Heart left ventricle (tissue), 16 donors: ENCODE data around the gene PF4V1. TPM values are rescaled to one million over a fixed set of nuclear protein-coding genes. Genes with fewer than 3 reads are reported as not detected.

Experiments
- ATAC-seq, 4 donors: fragments of 200-7000 bp; cut with Tn5 transposase; one replicate each; pipeline ENCODE4 v1.9.1; 2020 to 2022; ENCODE audit warnings: moderate library complexity in 4 of 4, mild to moderate bottlenecking in 3 of 4, moderate number of reproducible peaks in 1 of 4
- DNase-seq, 5 donors: peaks; one replicate each; pipeline ENCODE4 v3.0.0-alpha.2; 2020
- H3K27ac ChIP-seq, 12 donors: fragments of 200-600 bp; sonication (generic) in 4 of 12; one replicate each; pipeline versions ENCODE4 v1.5.0 to v1.8.0; 2016 to 2022; ENCODE audit warnings: mild to moderate bottlenecking in 2 of 12
- H3K27me3 ChIP-seq, 9 donors: fragments of 200-600 bp; sonication (generic) in 2 of 9; one replicate each; pipeline versions ENCODE4 v1.5.1 to v1.8.0; 2016 to 2022; ENCODE audit warnings: mild to moderate bottlenecking in 3 of 9
- H3K36me3 ChIP-seq, 9 donors: fragments of 200-600 bp; sonication (generic) in 2 of 9; one replicate each; pipeline versions ENCODE4 v1.5.0 to v1.8.0; 2018 to 2022; ENCODE audit warnings: mild to moderate bottlenecking in 2 of 9
- H3K4me1 ChIP-seq, 12 donors: fragments of 200-600 bp; sonication (generic) in 4 of 12; one replicate each; pipeline versions ENCODE4 v1.5.0 to v1.8.0; 2016 to 2022; ENCODE audit warnings: mild to moderate bottlenecking in 3 of 12
- H3K4me3 ChIP-seq, 12 donors: fragments of 200-600 bp; sonication (generic) in 4 of 12; one replicate each; pipeline versions ENCODE4 v1.5.0 to v1.8.0; 2017 to 2022; ENCODE audit warnings: mild to moderate bottlenecking in 9 of 12, moderate library complexity in 4 of 12
- H3K9me3 ChIP-seq, 12 donors: fragments of 200-600 bp; sonication (generic) in 4 of 12; one replicate each; pipeline versions ENCODE4 v1.5.0 to v1.8.0; 2016 to 2022; ENCODE audit warnings: mild to moderate bottlenecking in 1 of 12
- POLR2A ChIP-seq, 2 donors: fragments of 450-650 bp; IDR thresholded peaks; one replicate each; pipeline ENCODE4 v1.6.1; 2017; ENCODE audit warnings: antibody characterized with exemption in 2 of 2, mild to moderate bottlenecking in 2 of 2, moderate library complexity in 2 of 2
- WGBS, 4 donors: extraction: QIAGEN DNeasy Blood & Tissue Kit in 2 of 4; methylation state at CpG; one replicate each; pipeline versions ENCODE4 v1.1.5 to v1.1.7; 2013 to 2018; 5-methylcytosine and 5-hydroxymethylcytosine counted together
- intact Hi-C, 10 donors: fragments of 100-400 bp; cut with DNase I; formaldehyde crosslinking; loops; one replicate each; pipeline versions ENCODE4 v1.11.1 to v1.14.2; 2022
- polyA plus RNA-seq, 2 donors: library from polyadenylated mRNA; stranded (reverse); fragments of 200-250 nt; gene quantifications; one replicate each; pipeline ENCODE4 v1.2.3, GENCODE V29; 2013
- total RNA-seq, 9 donors: library from RNA; depleted of rRNA in 2 of 9; stranded (reverse); fragments of >200 nt in 2 of 9; fragmentation: NEBNext Ultra II Directional in 3 of 9; extraction: Animal tissue kit (Norgen Biotek cat#: 25700) in 3 of 9; gene quantifications; one replicate each; pipeline versions ENCODE4 v1.1.0 to v1.2.4, GENCODE V29; 2016 to 2023
- TF ChIP-seq, protein P1 (sequence below), 12 donors: fragments of 200-600 bp; sonication (generic) in 4 of 12; IDR thresholded peaks; one replicate each; pipeline versions ENCODE4 v1.5.0 to v1.8.0; 2018 to 2022; ENCODE audit warnings: antibody characterized with exemption in 12 of 12, mild to moderate bottlenecking in 5 of 12
- donor health status: ischemic (EF 13 %, LVEDD 7.1; RV severe dilation, severe dysfunction).
- donor health status: healthy with polysubstance abuse.
- donor health status: DM: no; HTN: yes; CAD: no.
- donor health status: DM: no; HTN: no; CAD: no.
- donor health status: ischemic (EF 25% LVEDD 6.9; RV normal size, moderate dysfunction).
- donor health status: ischemic (EF 25% LVEDD 5.7; RV mildly dilated, moderate dysfunction).
- donor health status: healthy.
- donor health status: DM: yes; HTN: yes; CAD: no.
- donor health status: ischemic (EF 35%, LVEDD 5.7; RV mildly dilated, moderate dysfunction).
- donor health status: nonischemic (EF 11% LVEDD 7.7; RV severe dilation, severe dysfunction).
- donor health status: DM: yes; HTN: yes; CAD: no.
- donor health status: PGD.
- donor health status: ischemic (EF 29% LVEDD 5.4; RV normal size, mild dysfunction).
- donor health status: nonischemic (EF 23%, LVEDD 6.1; RV moderate dilation, normal function).

PF4V1 gene
- total and polyA plus RNA-seq, 11 donors = 0.93 TPM; not detected in 10

- TF ChIP-seq POLR2A (IDR thresholded peaks at IDR 0.05) = no peak
- TF ChIP-seq, protein P1, sequence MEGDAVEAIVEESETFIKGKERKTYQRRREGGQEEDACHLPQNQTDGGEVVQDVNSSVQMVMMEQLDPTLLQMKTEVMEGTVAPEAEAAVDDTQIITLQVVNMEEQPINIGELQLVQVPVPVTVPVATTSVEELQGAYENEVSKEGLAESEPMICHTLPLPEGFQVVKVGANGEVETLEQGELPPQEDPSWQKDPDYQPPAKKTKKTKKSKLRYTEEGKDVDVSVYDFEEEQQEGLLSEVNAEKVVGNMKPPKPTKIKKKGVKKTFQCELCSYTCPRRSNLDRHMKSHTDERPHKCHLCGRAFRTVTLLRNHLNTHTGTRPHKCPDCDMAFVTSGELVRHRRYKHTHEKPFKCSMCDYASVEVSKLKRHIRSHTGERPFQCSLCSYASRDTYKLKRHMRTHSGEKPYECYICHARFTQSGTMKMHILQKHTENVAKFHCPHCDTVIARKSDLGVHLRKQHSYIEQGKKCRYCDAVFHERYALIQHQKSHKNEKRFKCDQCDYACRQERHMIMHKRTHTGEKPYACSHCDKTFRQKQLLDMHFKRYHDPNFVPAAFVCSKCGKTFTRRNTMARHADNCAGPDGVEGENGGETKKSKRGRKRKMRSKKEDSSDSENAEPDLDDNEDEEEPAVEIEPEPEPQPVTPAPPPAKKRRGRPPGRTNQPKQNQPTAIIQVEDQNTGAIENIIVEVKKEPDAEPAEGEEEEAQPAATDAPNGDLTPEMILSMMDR (IDR thresholded peaks at IDR 0.05) = no peak
- DNase-seq (no peak), ATAC-seq (no peak)
- Histone ChIP-seq H3K4me3 (no peak overlapping the region), H3K9me3 (no peaks in the 10 kb centered on the region), H3K36me3 (no peaks in the 10 kb centered on the region), H3K27me3 (no peaks in the 10 kb centered on the region), H3K27ac (no peak overlapping the region), H3K4me1 (no peaks in the 10 kb centered on the region)
- 76 to 88% (median 85%) methylated on average over 5 of the region's 5 CpGs for WGBS, 4 donors
- intact Hi-C loops = no loop called here
These were observed 47.9 kb downstream of the PF4V1 start for GRCh38 chr4:73901031-73901430.

DNA sequence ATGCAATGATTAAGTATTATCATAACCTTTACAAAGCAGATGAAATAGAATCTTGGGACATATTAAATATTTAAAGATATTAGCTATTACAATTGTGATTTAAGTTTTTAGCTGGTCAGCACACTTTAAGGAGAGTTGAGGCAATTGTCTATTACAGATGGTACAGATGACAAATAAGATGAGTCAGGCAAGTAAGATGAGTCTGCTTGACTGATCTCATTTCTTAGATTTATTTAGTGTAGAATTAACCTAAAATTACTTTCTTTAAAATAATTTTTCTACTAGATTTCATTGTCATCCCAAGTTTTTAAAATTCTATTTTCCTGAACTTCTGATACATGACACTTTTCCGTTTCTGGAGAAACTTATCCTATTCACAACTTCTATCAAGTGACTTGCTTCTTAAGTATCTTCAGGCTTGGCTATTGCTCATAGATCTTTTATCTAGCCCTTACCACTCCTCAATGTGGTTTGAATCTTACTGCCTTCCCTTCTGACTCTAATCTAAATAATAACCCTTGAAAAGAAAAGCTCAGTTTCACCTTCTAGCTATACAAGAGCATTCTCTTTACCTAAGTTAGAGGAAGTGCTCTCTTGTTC is 49.0 kb downstream of the PF4V1 start:
- ATAC-seq (no peak), DNase-seq (no peak)
- Histone ChIP-seq H3K36me3 (no peaks in the 10 kb centered on the region), H3K4me3 (no peak overlapping the region), H3K9me3 (peaks cover 0 to 2% (median 0%) of the 10 kb centered on the region in 12 donors), H3K27me3 (no peaks in the 10 kb centered on the region), H3K27ac (no peak overlapping the region), H3K4me1 (no peaks in the 10 kb centered on the region)
- TF ChIP-seq, protein P1 (IDR thresholded peaks at IDR 0.05) = no peak
- TF ChIP-seq POLR2A (IDR thresholded peaks at IDR 0.05) = no peak
- intact Hi-C loops = no loop called here
- 77 to 86% (median 81%) methylated on average over 1 of the region's 1 CpG for WGBS, 4 donors

DNA sequence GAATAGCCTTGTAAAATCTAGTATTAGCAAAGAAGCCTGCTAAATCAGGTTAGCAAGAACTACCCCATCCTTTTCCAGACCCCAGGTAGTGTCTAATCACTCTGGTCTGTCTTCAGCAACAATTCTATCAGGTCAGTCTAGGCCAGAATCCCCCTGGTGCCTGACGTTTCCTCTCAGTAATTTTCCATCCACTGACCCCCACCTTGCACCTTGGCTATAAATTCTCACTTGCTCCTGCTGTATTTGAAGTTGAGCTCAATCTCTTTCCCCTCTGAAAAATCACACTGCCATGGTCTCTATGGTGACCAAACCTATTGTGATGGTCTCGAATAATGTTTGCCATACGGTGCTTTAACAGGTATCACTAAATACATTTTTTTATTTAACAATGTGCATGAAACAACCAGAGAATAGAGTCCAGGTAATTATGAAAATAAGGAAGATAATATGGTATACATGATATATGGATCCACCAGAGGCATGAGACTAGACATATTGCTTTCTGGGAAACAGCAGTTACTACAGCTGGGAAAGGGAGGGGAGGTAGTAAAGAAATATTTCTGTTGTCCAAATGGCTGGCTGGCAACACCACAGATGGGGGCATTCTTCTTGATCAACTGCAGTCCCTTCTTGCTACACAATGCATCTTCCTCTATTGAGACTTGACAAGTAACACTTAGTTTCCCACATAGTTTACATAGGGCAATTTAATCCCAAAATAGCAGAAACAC is 49.9 kb downstream of the PF4V1 start:
- Histone ChIP-seq H3K27ac (no peak overlapping the region), H3K36me3 (no peaks in the 10 kb centered on the region), H3K9me3 (peaks cover 0 to 2% (median 0%) of the 10 kb centered on the region in 12 donors), H3K4me3 (no peak overlapping the region), H3K27me3 (no peaks in the 10 kb centered on the region), H3K4me1 (no peaks in the 10 kb centered on the region)
- TF ChIP-seq POLR2A (IDR thresholded peaks at IDR 0.05) = no peak
- TF ChIP-seq, protein P1 (IDR thresholded peaks at IDR 0.05) = no peak
- no peak for ATAC-seq
- intact Hi-C loops = no loop called here
- DNase-seq = no peak
- 72 to 79% (median 75%) methylated on average over 3 of the region's 3 CpGs for WGBS, 4 donors

Other genes with a start within 250 kb of the PF4V1 start
- gene RASSF6, start 232.9 kb upstream of the PF4V1 start, total RNA-seq = under 1 TPM in 1 of 9 donors, not detected in 8; 0.11 TPM
- gene RASSF6, start 232.9 kb upstream of the PF4V1 start, polyA plus RNA-seq = not detected
- gene CXCL8, start 112.7 kb upstream of the PF4V1 start, total RNA-seq = 1 to 10 TPM in 3 of 9 donors, under 1 TPM in 3, not detected in 3; 0.15 to 7.5 (median 1.7) TPM
- under 1 TPM; 0.42 to 0.69 TPM for gene CXCL8, start 112.7 kb upstream of the PF4V1 start, polyA plus RNA-seq
- 1 to 10 TPM in 2 of 9 donors, under 1 TPM in 3, not detected in 4; 0.16 to 4.5 (median 0.83) TPM for gene CXCL6, start 16.6 kb upstream of the PF4V1 start, total RNA-seq
- gene CXCL6, start 16.6 kb upstream of the PF4V1 start, polyA plus RNA-seq = under 1 TPM; 0.11 to 0.71 TPM
- 10 to 100 TPM in 1 of 9 donors, 1 to 10 TPM in 5, under 1 TPM in 2, not detected in 1; 0.26 to 14.9 (median 1.5) TPM for gene CXCL1, start 16.1 kb downstream of the PF4V1 start, total RNA-seq
- 1 to 10 TPM; 1.8 to 1.9 TPM for gene CXCL1, start 16.1 kb downstream of the PF4V1 start, polyA plus RNA-seq
- 1 to 10 TPM in 1 of 9 donors, under 1 TPM in 2, not detected in 6; 0.48 to 2.6 (median 0.51) TPM for gene PF4, start 128.7 kb downstream of the PF4V1 start, total RNA-seq
- under 1 TPM in 1 of 2 donors, not detected in 1; 0.65 TPM for gene PF4, start 128.7 kb downstream of the PF4V1 start, polyA plus RNA-seq
- 1 to 10 TPM in 2 of 9 donors, under 1 TPM in 4, not detected in 3; 0.42 to 1.7 (median 0.57) TPM for gene PPBP, start 134.9 kb downstream of the PF4V1 start, total RNA-seq
- under 1 TPM in 1 of 2 donors, not detected in 1; 0.68 TPM for gene PPBP, start 134.9 kb downstream of the PF4V1 start, polyA plus RNA-seq
- gene CXCL5, start 145.4 kb downstream of the PF4V1 start, total RNA-seq = under 1 TPM in 1 of 9 donors, not detected in 8; 0.51 TPM
- under 1 TPM; 0.08 to 0.10 TPM for gene CXCL5, start 145.4 kb downstream of the PF4V1 start, polyA plus RNA-seq
- gene CXCL3, start 185.4 kb downstream of the PF4V1 start, total RNA-seq = 1 to 10 TPM in 3 of 9 donors, under 1 TPM in 4, not detected in 2; 0.32 to 8.9 (median 0.97) TPM
- under 1 TPM; 0.69 to 0.80 TPM for gene CXCL3, start 185.4 kb downstream of the PF4V1 start, polyA plus RNA-seq
- 10 to 100 TPM in 3 of 9 donors, 1 to 10 TPM in 6; 1.8 to 33.6 (median 5.9) TPM for gene CXCL2, start 245.9 kb downstream of the PF4V1 start, total RNA-seq
- gene CXCL2, start 245.9 kb downstream of the PF4V1 start, polyA plus RNA-seq = 1 to 10 TPM; 8.4 to 9.0 TPM